ENCODE data around the gene MAST2.

The MAST2 gene

GRCh38 chr1:46041551-46041950, 238.1 kb downstream of the MAST2 start:
- Histone ChIP-seq H3K4me1 (ENCODE audit: low read depth, poor library complexity, severe bottlenecking) (peaks cover 53% of the 10 kb centered on the region), H3K36me3 (ENCODE audit: insufficient read depth) (no peaks in the 10 kb centered on the region), H3K9ac (peak overlapping the region; percentile 6; the same call in 1 of the 2 replicates), H3K27ac (peak overlapping the region; percentile 67), H3K4me3 (IDR thresholded peaks at IDR 0.05; ENCODE audit: insufficient read depth, low read depth, low read length) (no peak overlapping the region), H3K27me3 (ENCODE audit: insufficient read depth, low read depth) (no peaks in the 10 kb centered on the region), H4K20me1 (ENCODE audit: insufficient read depth) (no peaks in the 10 kb centered on the region), H3K79me2 (ENCODE audit: insufficient read depth, low read depth) (no peaks in the 10 kb centered on the region), H2AFZ (ENCODE audit: low read depth) (no peak overlapping the region), H3K4me2 (peak overlapping the region; percentile 48)
- no peak for TF ChIP-seq CTCF (conservative IDR thresholded peaks at IDR 0.05; ENCODE audit: low read depth, low read length)

- H3K4me2 ChIP-seq, result peak overlapping the region; percentile 48
- no peaks in the 10 kb centered on the region for H4K20me1 ChIP-seq (ENCODE audit: insufficient read depth)
- H3K79me2 ChIP-seq (ENCODE audit: insufficient read depth, low read depth), result no peaks in the 10 kb centered on the region
- peak overlapping the region; percentile 67 for H3K27ac ChIP-seq
- peak overlapping the region; percentile 6; the same call in 1 of the 2 replicates for H3K9ac ChIP-seq
- H3K36me3 ChIP-seq (ENCODE audit: insufficient read depth), result no peaks in the 10 kb centered on the region
- no peaks in the 10 kb centered on the region for H3K27me3 ChIP-seq (ENCODE audit: insufficient read depth, low read depth)
- peaks cover 50% of the 10 kb centered on the region for H3K4me1 ChIP-seq (ENCODE audit: low read depth, poor library complexity, severe bottlenecking)
- no peak overlapping the region for H3K4me3 ChIP-seq (IDR thresholded peaks at IDR 0.05; ENCODE audit: insufficient read depth, low read depth, low read length)
- no peak overlapping the region for H2AFZ ChIP-seq (ENCODE audit: low read depth)
- no peak for TF ChIP-seq CTCF (conservative IDR thresholded peaks at IDR 0.05; ENCODE audit: low read depth, low read length)
Measured at GRCh38 chr1:46041974-46042373, 238.6 kb downstream of the MAST2 start.

DNA sequence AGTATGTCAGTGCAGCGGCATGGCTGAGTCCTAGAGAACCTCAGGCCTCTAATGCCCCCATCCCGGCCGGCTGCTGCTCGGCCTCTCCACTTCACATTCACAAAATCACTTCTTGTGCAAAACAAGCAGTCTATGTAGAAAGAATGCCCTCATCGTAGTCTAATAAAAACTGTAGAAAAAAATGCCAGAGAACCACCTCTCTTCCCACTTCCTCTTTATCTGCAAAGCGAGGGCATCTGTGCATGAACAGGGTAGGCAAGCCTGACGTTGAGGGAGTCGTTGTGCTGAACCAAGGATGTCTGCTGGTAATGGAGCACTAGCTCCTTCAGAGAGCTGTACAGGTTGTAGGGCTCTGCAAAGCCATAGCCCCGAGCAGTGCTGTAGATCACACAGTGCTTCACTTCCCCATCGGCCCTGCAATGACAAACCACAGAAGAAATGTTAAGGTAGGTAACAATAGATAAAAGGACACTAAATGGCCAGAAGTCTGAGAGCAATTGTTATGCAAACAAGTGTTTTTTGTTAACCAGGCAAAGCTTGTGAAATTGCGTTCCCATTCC, 240.1 kb downstream of the MAST2 start:
- Histone ChIP-seq H3K4me1 (ENCODE audit: low read depth, poor library complexity, severe bottlenecking) (peaks cover 47% of the 10 kb centered on the region), H3K79me2 (ENCODE audit: insufficient read depth, low read depth) (no peaks in the 10 kb centered on the region), H3K36me3 (ENCODE audit: insufficient read depth) (no peaks in the 10 kb centered on the region), H2AFZ (ENCODE audit: low read depth) (no peak overlapping the region), H3K4me3 (IDR thresholded peaks at IDR 0.05; ENCODE audit: insufficient read depth, low read depth, low read length) (no peak overlapping the region), H3K4me2 (peak overlapping the region; percentile 35; the same call in 1 of the 2 replicates), H3K9ac (no peak overlapping the region), H3K27ac (no peak overlapping the region), H3K27me3 (ENCODE audit: insufficient read depth, low read depth) (no peaks in the 10 kb centered on the region), H4K20me1 (ENCODE audit: insufficient read depth) (no peaks in the 10 kb centered on the region)
- TF ChIP-seq CTCF (conservative IDR thresholded peaks at IDR 0.05; ENCODE audit: low read depth, low read length), result no peak

DNA sequence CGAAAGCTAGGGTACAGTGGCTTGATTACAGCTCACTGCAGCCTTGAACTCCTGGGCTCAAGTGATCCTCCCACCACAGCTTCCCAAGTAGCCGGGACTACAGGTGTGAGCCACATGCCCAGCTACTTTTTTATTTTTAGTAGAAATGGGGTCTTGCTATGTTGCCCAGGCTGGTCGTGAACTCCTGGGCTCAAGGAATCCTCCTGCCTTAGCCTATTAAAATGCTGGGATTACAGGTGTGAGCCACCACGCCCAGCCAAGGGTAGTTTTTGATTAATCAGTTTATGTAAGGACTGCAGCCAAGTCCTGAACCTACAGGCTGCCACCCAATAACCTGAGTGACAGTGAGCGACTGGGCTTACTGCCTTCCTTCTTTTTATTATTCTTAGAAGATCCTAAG, 240.7 kb downstream of the MAST2 start:
- H2AFZ ChIP-seq (ENCODE audit: low read depth), result no peak overlapping the region
- H3K79me2 ChIP-seq (ENCODE audit: insufficient read depth, low read depth), result no peaks in the 10 kb centered on the region
- TF ChIP-seq CTCF (conservative IDR thresholded peaks at IDR 0.05; ENCODE audit: low read depth, low read length), result no peak
- H3K9ac ChIP-seq, result no peak overlapping the region
- no peak overlapping the region for H3K4me3 ChIP-seq (IDR thresholded peaks at IDR 0.05; ENCODE audit: insufficient read depth, low read depth, low read length)
- H3K4me2 ChIP-seq, result no peak overlapping the region; the same call in 1 of the 2 replicates
- H3K27ac ChIP-seq, result no peak overlapping the region
- no peaks in the 10 kb centered on the region for H3K27me3 ChIP-seq (ENCODE audit: insufficient read depth, low read depth)
- H3K36me3 ChIP-seq (ENCODE audit: insufficient read depth), result no peaks in the 10 kb centered on the region
- H3K4me1 ChIP-seq (ENCODE audit: low read depth, poor library complexity, severe bottlenecking), result peaks cover 47% of the 10 kb centered on the region
- H4K20me1 ChIP-seq (ENCODE audit: insufficient read depth), result no peaks in the 10 kb centered on the region
